Omental fat pad (tissue), 4 donors: Measurements from ENCODE around the gene TBL2. TPM values are rescaled to one million over a fixed set of nuclear protein-coding genes. Genes with fewer than 3 reads are reported as not detected.
"Not testable (repeated sequence)": the region's sequence is repeated elsewhere in the genome, so short reads cannot be mapped to it uniquely, and the experiment has no call there.

Experiments
- ATAC-seq: fragments of 150-250 bp; one replicate; pipeline ENCODE4 v1.9.1; 2016; ENCODE audit warnings: mild to moderate bottlenecking, moderate library complexity; ENCODE audit not compliant: low FRiP score
- DNase-seq: peaks from one replicate; pipeline ENCODE4 v3.0.0-alpha.2; 2019; ENCODE audit warnings: low spot score
- CTCF ChIP-seq, 3 donors: fragments of 450-650 bp; IDR thresholded peaks; one replicate each; pipeline ENCODE4 v1.5.1; 2016 to 2017; ENCODE audit warnings: antibody characterized with exemption in 3 of 3, mild to moderate bottlenecking in 3 of 3, moderate library complexity in 2 of 3
- total RNA-seq, 4 donors: library from RNA; depleted of rRNA; stranded (reverse); fragments of >200 nt; gene quantifications; one replicate each; pipeline ENCODE4 v1.1.0, GENCODE V29; 2016

Gene TBL2
- total RNA-seq, 4 donors from 2014 or later: 29.5 to 51.6 (median 40.1) TPM

DNA sequence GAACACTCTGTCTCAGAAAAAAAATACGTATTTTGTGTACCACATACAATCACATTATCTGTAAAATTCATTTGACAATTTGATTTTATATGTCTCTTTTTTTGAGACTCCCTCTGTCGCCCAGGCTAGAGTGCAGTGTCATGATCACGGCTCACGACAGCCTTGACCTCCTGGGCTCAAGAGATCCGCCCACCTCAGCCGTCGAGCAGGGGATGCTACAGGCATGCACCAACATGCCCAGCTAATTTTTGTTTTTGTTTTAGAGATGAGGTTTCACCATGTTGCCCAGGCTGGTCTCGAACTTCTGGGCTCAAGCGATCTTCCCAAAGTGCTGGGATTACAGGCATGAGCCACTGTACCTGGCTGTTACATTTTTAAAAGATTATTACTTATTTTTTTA, 44.6 kb downstream of the TBL2 start:
- DNase-seq (no peak), ATAC-seq (no peak)
- TF ChIP-seq CTCF (IDR thresholded peaks at IDR 0.05): no peak

DNA sequence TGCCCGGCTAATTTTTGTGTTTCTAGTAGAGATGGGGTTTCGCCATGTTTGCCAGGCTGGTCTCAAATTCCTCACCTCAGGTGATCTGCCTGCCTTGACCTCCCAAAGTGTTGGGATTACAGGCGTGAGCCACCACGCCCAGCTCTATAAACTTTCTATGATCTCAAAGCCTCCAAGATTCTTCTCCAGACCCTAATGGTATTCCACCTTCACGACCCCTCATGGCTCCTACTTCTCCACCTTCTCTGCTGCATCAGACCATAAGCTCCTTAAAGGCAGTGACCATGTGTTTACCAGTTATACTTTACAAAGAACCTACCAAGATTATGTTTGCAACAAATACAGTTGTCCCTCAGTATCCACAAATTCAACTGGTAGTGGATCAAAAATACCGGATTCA, 46.2 kb downstream of the TBL2 start:
- no peak for DNase-seq
- ATAC-seq: no peak
- TF ChIP-seq CTCF (IDR thresholded peaks at IDR 0.05): no peak

DNA sequence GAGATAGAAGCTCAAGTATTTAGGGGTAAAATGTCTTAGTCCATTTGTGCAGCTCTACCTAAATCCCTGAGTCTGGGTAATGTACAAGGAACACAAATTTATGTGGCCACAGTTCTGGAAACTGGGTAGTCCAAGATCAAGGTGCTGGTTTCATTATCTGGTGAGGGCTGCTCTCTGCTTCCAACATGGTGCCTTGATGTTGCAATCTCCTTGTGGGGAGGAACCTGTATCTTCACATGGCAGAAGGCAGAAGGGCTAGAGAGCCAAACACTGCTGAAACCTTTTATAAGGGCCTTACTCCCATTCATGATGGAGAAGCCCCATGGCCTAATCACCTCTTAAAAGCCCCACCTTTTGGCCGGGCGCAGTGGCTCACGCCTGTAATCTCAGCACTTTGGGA, 47.6 kb downstream of the TBL2 start:
- no peak for ATAC-seq
- no peak for TF ChIP-seq CTCF (IDR thresholded peaks at IDR 0.05)
- DNase-seq: no peak

- no peak for TF ChIP-seq CTCF (IDR thresholded peaks at IDR 0.05)
- no peak for DNase-seq
- ATAC-seq: no peak
Measured at GRCh38 chr7:73526896-73527821, 51.2 kb downstream of the TBL2 start.

DNA sequence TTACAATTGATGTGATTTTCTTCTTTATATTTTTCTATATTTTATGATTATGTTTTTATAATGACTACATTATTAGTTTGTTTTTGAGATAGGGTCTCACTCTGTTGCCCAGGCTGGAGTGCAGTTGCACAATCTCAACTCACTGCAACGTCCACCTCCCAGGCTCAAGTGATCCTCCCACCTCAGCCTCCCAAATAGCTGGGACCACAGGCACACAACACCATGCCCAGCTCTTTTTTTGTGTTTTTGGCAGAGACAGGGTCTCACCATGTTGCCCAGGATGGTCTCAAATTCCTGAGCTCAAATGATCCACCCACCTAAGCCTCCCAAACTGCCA, 52.3 kb downstream of the TBL2 start:
- not testable (repeated sequence) for ATAC-seq

GRCh38 chr7:73522105-73522872, 56.1 kb downstream of the TBL2 start, which contains the start of gene BAZ1B:
BAZ1B (minus strand) TSS chr7:73522293; CDS start chr7:73521933, 360 bp downstream.
- peak; percentile 87 for DNase-seq
- no peak for TF ChIP-seq CTCF (IDR thresholded peaks at IDR 0.05)
- peak; percentile 99 for ATAC-seq

More for the DNA sequence above, 52.3 kb downstream of the TBL2 start:
- not testable (repeated sequence) for DNase-seq

DNA sequence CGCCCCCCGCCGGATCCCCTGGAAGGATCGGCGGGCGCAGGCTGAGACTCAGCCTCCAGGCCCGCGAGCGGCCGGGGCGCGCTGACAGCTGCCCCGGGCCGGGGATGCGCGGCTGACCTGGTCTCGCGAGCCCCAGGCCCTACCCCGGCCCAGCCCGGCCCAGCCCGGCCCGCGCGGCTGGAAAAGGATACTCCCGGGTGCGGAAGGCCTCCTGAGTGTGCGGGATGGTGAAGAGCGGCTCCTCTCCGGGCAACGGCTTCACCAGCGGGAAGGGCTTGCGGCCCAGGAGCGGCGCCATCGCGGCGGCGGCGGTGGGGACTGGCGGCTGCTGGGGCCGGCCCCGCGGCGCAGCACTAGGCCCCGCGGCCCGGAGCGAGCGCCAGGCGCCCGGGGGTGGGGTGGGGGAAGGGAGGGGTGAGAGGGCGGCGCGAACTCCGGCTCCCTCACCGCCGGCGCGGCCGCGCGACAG, 56.7 kb downstream of the TBL2 start:
- TF ChIP-seq CTCF (IDR thresholded peaks at IDR 0.05): no peak
- ATAC-seq: peak; percentile 80
- peak; percentile 31 for DNase-seq
